Measurements from ENCODE around the gene MUSTN1. TPM values are rescaled to one million over a fixed set of nuclear protein-coding genes. Genes with fewer than 3 reads are reported as not detected.

Gene MUSTN1
- total and polyA plus RNA-seq, 2 donors (not counting 3 experiments of a cell fraction or from before 2014, with no cell fraction given), result 1.1 to 2.2 TPM

- dilution Hi-C loops (cut with MboI; ENCODE audit: extremely low pct_ligation_motif_present, low sequenced_read_pairs) (no loop called here), intact Hi-C loops (cut with micrococcal nuclease) (no loop called here)
- no peak overlapping the region for H3K4me2 ChIP-seq (ENCODE audit: insufficient read depth, low read length)
- H4K20me1 ChIP-seq (replicated peaks; ENCODE audit: control insufficient read depth, extremely low read depth, insufficient read depth, low read length), result no peaks in the 10 kb centered on the region
- H3K9ac ChIP-seq (replicated peaks; ENCODE audit: extremely low read depth, insufficient read depth, low read length), result no peak overlapping the region
- no peak overlapping the region for H3K27ac ChIP-seq (ENCODE audit: insufficient read depth, low read depth, low read length)
- no peaks in the 10 kb centered on the region for H3K9me3 ChIP-seq (replicated peaks; ENCODE audit: control insufficient read depth, insufficient read depth, low read length)
- no peak for FAIRE-seq
- BruUV-seq (replicated peaks), result no TSS peak
- TF ChIP-seq GATA2 (IDR thresholded peaks at IDR 0.05; ENCODE audit: insufficient read depth, insufficient read length, low read depth, low read length), result no peak
- H3K9me1 ChIP-seq (replicated peaks; ENCODE audit: control insufficient read depth, extremely low read depth, insufficient read depth, low read length), result no peaks in the 10 kb centered on the region
- no peak overlapping the region for H2AFZ ChIP-seq (ENCODE audit: low read depth, low read length)
- DNase-seq (ENCODE audit: low read depth, low spot score), result no peak
- ChIA-PET POLR2A (no interaction called here), CTCF (no interaction called here)
- no peaks in the 10 kb centered on the region for H3K27me3 ChIP-seq (ENCODE audit: control insufficient read depth in 2 of 2, insufficient read depth in 2 of 2, low read length in 2 of 2)
- H3K36me3 ChIP-seq (ENCODE audit: control insufficient read depth in 2 of 2, extremely low read depth in 1 of 2, insufficient read depth in 2 of 2, low read length in 2 of 2), result no peaks in the 10 kb centered on the region
- no peaks in the 10 kb centered on the region for H3K4me1 ChIP-seq (ENCODE audit: control insufficient read depth, extremely low read depth, insufficient read depth, low read length)
- no peaks in the 10 kb centered on the region for H3K79me2 ChIP-seq (ENCODE audit: control insufficient read depth, insufficient read depth, low read length)
- no peak overlapping the region for H3K4me3 ChIP-seq (replicated peaks in 1 of 3; ENCODE audit: insufficient read depth in 1 of 3, low read depth in 1 of 3, low read length in 3 of 3)
Observed at GRCh38 chr3:52874864-52875587, 40.2 kb upstream of the MUSTN1 start.

GRCh38 chr3:52874160-52874701 is 39.4 kb upstream of the MUSTN1 start:
- H4K20me1 ChIP-seq (replicated peaks; ENCODE audit: control insufficient read depth, extremely low read depth, insufficient read depth, low read length), result no peaks in the 10 kb centered on the region
- no peak overlapping the region for H3K9ac ChIP-seq (replicated peaks; ENCODE audit: extremely low read depth, insufficient read depth, low read length)
- CTCF ChIA-PET, result interaction anchor here (0.7 kb wide), 1 partner anchor 12 kb away, joined by 3 read pairs; no protein-coding TSS in a partner anchor
- intact Hi-C loops (cut with micrococcal nuclease), result no loop called here
- H3K27me3 ChIP-seq (ENCODE audit: control insufficient read depth in 2 of 2, insufficient read depth in 2 of 2, low read length in 2 of 2), result no peaks in the 10 kb centered on the region
- no peak overlapping the region for H3K27ac ChIP-seq (ENCODE audit: insufficient read depth, low read depth, low read length)
- no peak for DNase-seq (ENCODE audit: low read depth, low spot score)
- POLR2A ChIA-PET, result no interaction called here
- dilution Hi-C loops (cut with MboI; ENCODE audit: extremely low pct_ligation_motif_present, low sequenced_read_pairs), result no loop called here
- no peak overlapping the region for H3K4me3 ChIP-seq (replicated peaks in 1 of 3; ENCODE audit: insufficient read depth in 1 of 3, low read depth in 1 of 3, low read length in 3 of 3)
- H3K36me3 ChIP-seq (ENCODE audit: control insufficient read depth in 2 of 2, extremely low read depth in 1 of 2, insufficient read depth in 2 of 2, low read length in 2 of 2), result no peaks in the 10 kb centered on the region
- no peaks in the 10 kb centered on the region for H3K4me1 ChIP-seq (ENCODE audit: control insufficient read depth, extremely low read depth, insufficient read depth, low read length)
- H3K9me3 ChIP-seq (replicated peaks; ENCODE audit: control insufficient read depth, insufficient read depth, low read length), result no peaks in the 10 kb centered on the region
- H3K79me2 ChIP-seq (ENCODE audit: control insufficient read depth, insufficient read depth, low read length), result no peaks in the 10 kb centered on the region
- TF ChIP-seq POLR2AphosphoS5 (IDR thresholded peaks at IDR 0.05; ENCODE audit: insufficient read depth, low read depth, low read length) (no peak), POLR2A (IDR thresholded peaks at IDR 0.05; ENCODE audit: low read depth, low read length) (no peak), MYC (IDR thresholded peaks at IDR 0.05; ENCODE audit: low read depth, low read length) (no peak)
- BruUV-seq (replicated peaks), result no TSS peak
- no peak overlapping the region for H2AFZ ChIP-seq (ENCODE audit: low read depth, low read length)
- H3K4me2 ChIP-seq (ENCODE audit: insufficient read depth, low read length), result no peak overlapping the region
- H3K9me1 ChIP-seq (replicated peaks; ENCODE audit: control insufficient read depth, extremely low read depth, insufficient read depth, low read length), result no peaks in the 10 kb centered on the region
- FAIRE-seq, result no peak
